Activated naive CD4-positive, alpha-beta T cell (primary cell): ENCODE results near the gene KCTD6.

Source experiments
- DNase-seq, 4 experiments: peaks; one replicate each; lab custom pipeline; 2025; lab: John Stamatoyannopoulos, UW

The KCTD6 gene

GRCh38 chr3:58491506-58492402 lies at the start of gene KCTD6:
Gene KCTD6 (plus strand): TSS chr3:58492096. CDS start chr3:58498756, 6,660 bp downstream.
- DNase-seq, result peak; percentile 63 to 82 (median 68)

- DNase-seq, result no peak
These were observed 39.7 kb upstream of the KCTD6 start for GRCh38 chr3:58452176-58452575.

GRCh38 chr3:58459160-58459559 lies 32.7 kb upstream of the KCTD6 start:
- DNase-seq, result no peak

- DNase-seq, result no peak
These were observed 29.1 kb upstream of the KCTD6 start for GRCh38 chr3:58462829-58463180.

GRCh38 chr3:58463181-58463941 lies 28.5 kb upstream of the KCTD6 start:
- DNase-seq, result peak; percentile 17 to 61 (median 44)

- no peak for DNase-seq
These were observed 28.0 kb upstream of the KCTD6 start for GRCh38 chr3:58463942-58464271.

GRCh38 chr3:58464866-58465265 lies 27.0 kb upstream of the KCTD6 start:
- no peak for DNase-seq

- DNase-seq, result no peak
These were observed 24.9 kb upstream of the KCTD6 start for GRCh38 chr3:58466899-58467563.

GRCh38 chr3:58469096-58469495 lies 22.8 kb upstream of the KCTD6 start:
- no peak for DNase-seq

GRCh38 chr3:58470363-58471024 lies 21.4 kb upstream of the KCTD6 start:
- DNase-seq, result no peak

GRCh38 chr3:58471025-58471887 lies 20.6 kb upstream of the KCTD6 start:
- DNase-seq, result peak in 1 of 4 experiments; percentile 5

GRCh38 chr3:58473275-58473674 lies 18.6 kb upstream of the KCTD6 start:
- no peak for DNase-seq

- DNase-seq, result no peak
These were observed 17.5 kb upstream of the KCTD6 start for GRCh38 chr3:58474348-58474911.

- no peak for DNase-seq
These were observed 16.8 kb upstream of the KCTD6 start for GRCh38 chr3:58474967-58475578.

GRCh38 chr3:58478781-58479180 lies 13.1 kb upstream of the KCTD6 start:
- DNase-seq, result no peak

- no peak for DNase-seq
These were observed 11.6 kb upstream of the KCTD6 start for GRCh38 chr3:58480309-58480708.

GRCh38 chr3:58482917-58483636 lies 8.8 kb upstream of the KCTD6 start:
- no peak for DNase-seq

GRCh38 chr3:58484045-58484721 lies 7.7 kb upstream of the KCTD6 start:
- DNase-seq, result no peak

GRCh38 chr3:58484722-58485069 lies 7.2 kb upstream of the KCTD6 start:
- DNase-seq, result no peak
